A673 (cell line): ENCODE measurements around the gene USH1C.

Experiments used
- EZH2 ChIP-seq: fragments of 200-600 bp; sonication (generic); IDR thresholded peaks from 2 replicates; pipeline ENCODE4 v1.6.1; 2017; ENCODE audit warnings: borderline replicate concordance, low read depth, mild to moderate bottlenecking, mixed read lengths, antibody characterized with exemption, low read length; ENCODE audit not compliant: poor library complexity, severe bottlenecking
- TF ChIP-seq, protein P1 (sequence below): fragments of 300-800, 200-600 bp; sonication (generic); conservative IDR thresholded peaks from 2 replicates; pipeline ENCODE4 v1.5.1; 2017; ENCODE audit warnings: low read depth, mild to moderate bottlenecking, antibody characterized with exemption, low read length, moderate library complexity, mixed read lengths

DNA sequence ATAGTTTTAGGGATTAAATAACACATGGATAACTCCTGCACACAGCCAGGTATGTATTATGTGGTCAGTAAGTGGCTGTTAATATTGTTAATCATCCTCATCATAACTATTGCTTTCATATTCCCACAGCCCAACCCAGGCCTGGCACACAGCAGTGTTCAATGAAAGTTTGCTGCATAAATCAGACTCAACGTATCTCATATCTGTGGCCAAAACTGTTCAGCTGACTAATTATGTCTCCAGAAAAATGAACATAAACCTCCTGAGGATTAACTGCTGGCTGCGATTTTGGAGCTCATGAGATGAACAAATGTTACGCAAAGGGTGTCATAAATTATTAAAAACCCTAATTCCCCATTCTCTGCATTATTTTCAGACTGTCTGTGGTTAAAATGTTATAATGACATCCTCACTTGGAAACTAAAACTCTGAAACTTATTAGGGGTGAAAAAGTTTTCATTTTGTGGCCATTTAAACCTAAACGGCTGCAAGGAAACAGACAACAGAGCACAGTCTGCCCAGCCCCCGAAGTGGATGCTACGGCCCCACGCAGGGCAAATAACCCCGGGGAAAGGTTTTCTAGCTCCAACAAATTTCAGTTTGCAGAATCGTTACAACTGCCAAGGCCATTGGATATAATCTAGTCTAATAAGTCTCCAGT is 84.8 kb downstream of the USH1C start:
- TF ChIP-seq, protein P1, sequence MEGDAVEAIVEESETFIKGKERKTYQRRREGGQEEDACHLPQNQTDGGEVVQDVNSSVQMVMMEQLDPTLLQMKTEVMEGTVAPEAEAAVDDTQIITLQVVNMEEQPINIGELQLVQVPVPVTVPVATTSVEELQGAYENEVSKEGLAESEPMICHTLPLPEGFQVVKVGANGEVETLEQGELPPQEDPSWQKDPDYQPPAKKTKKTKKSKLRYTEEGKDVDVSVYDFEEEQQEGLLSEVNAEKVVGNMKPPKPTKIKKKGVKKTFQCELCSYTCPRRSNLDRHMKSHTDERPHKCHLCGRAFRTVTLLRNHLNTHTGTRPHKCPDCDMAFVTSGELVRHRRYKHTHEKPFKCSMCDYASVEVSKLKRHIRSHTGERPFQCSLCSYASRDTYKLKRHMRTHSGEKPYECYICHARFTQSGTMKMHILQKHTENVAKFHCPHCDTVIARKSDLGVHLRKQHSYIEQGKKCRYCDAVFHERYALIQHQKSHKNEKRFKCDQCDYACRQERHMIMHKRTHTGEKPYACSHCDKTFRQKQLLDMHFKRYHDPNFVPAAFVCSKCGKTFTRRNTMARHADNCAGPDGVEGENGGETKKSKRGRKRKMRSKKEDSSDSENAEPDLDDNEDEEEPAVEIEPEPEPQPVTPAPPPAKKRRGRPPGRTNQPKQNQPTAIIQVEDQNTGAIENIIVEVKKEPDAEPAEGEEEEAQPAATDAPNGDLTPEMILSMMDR, result no peak
- no peak for TF ChIP-seq EZH2
